Activated naive CD4-positive, alpha-beta T cell treated with anti-CD3 and anti-CD28 coated beads, Interleukin-2, amount 50 U/mL, for 24 hours (primary cell): Measurements from ENCODE around the gene CTSE.
A peak's percentile ranks its signal among the peaks of the same experiment; 100 is the strongest.

Experiments
- H3K27ac Mint-ChIP-seq: one replicate; pipeline ENCODE4 v1.8.0; 2021; ENCODE audit warnings: mild to moderate bottlenecking, mixed read lengths
- H3K27me3 Mint-ChIP-seq: one replicate; pipeline ENCODE4 v1.8.0; 2021; ENCODE audit warnings: mixed read lengths
- H3K36me3 Mint-ChIP-seq: one replicate; pipeline ENCODE4 v1.8.0; 2021; ENCODE audit warnings: mixed read lengths
- H3K4me1 Mint-ChIP-seq: one replicate; pipeline ENCODE4 v1.8.0; 2021; ENCODE audit warnings: mixed read lengths
- H3K4me3 Mint-ChIP-seq: one replicate; pipeline ENCODE4 v1.8.0; 2021; ENCODE audit warnings: mild to moderate bottlenecking, mixed read lengths
- H3K9me3 Mint-ChIP-seq: one replicate; pipeline ENCODE4 v1.8.0; 2021; ENCODE audit warnings: mixed read lengths

CTSE gene

DNA sequence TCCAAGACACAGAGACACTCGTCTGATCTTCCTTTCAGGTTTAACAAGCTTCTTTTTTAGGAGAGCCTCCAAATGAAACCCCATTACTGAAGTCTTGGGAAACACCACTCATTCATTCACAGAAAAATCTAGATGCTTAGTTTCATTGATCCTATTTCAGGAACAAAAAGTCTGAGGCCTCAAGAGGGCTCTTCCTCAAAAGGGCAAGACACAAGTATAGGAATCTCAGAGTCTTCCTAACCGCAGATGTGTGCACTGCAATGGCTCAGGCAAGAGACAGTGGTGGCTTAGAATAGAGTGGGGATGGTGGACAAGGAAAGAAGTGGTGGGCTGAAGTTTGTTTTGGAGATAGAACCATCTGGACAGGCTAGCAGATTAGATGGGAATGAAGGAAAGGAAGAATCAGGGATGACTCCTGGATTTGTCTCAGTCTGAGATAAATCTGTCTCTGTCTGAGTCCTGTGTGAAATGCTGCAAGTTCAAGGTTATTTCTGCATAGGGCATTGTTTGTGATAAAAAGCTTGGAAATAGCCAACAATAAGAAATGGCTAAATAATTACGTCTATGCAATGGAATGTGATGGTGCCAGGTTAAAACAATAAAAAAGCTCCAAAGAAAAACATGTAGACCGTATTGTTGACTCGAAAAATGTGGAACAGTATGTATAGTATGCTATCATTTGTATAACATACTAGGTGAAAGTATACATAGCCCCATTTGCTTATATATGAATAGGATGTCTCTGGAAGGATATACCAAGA lies 8.9 kb upstream of the CTSE start:
- Mint-ChIP-seq H3K36me3 (no peaks in the 10 kb centered on the region), H3K27me3 (peaks cover 4% of the 10 kb centered on the region)

DNA sequence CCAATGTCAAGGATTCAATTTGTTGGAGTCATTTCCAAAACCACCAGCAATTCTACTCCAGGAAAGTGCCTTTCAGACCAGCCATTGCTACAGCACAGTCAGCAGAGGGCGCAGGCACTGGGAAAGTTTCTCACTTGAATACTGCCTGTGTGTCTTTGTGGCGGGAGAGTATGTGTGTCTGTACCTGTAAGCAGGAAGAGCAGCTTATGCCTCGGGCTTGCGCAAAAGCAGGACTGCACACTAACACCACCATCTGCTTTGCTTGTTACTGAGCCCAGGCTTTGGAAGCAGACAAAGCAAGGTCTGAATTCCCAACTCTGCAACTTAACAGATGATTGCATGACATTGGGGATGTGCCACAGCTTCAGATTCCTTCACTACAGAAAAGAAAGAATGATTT lies 7.0 kb upstream of the CTSE start:
- Mint-ChIP-seq H3K4me3 (no peak overlapping the region), H3K4me1 (peaks cover 6% of the 10 kb centered on the region), H3K27ac (no peak overlapping the region), H3K36me3 (no peaks in the 10 kb centered on the region), H3K9me3 (no peaks in the 10 kb centered on the region), H3K27me3 (peaks cover 4% of the 10 kb centered on the region)

More for the DNA sequence above, 8.9 kb upstream of the CTSE start:
- Mint-ChIP-seq H3K9me3 (no peaks in the 10 kb centered on the region), H3K4me3 (no peak overlapping the region), H3K27ac (no peak overlapping the region), H3K4me1 (peaks cover 6% of the 10 kb centered on the region)

DNA sequence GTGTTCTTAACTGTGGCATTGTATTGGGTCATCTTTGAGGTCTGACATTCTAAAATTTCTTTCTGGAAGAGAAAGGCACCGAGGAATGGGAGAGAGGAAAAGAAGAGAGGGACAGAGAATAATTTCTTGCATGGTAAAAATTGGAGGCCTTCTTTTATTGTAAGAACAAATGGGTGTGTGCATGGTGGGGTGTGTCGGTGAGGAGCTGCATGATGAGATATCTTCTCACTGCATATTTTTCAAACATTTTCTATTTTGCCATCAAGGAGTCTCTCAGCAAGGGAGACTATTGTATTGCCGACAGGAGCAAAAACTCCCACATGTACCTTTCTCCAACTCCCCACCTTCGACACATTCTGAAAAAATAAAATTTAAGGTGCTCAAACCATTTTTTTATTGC lies 6.5 kb upstream of the CTSE start:
- Mint-ChIP-seq H3K36me3 (no peaks in the 10 kb centered on the region), H3K27ac (no peak overlapping the region), H3K4me1 (peaks cover 5% of the 10 kb centered on the region), H3K27me3 (peaks cover 4% of the 10 kb centered on the region), H3K4me3 (no peak overlapping the region), H3K9me3 (no peaks in the 10 kb centered on the region)

DNA sequence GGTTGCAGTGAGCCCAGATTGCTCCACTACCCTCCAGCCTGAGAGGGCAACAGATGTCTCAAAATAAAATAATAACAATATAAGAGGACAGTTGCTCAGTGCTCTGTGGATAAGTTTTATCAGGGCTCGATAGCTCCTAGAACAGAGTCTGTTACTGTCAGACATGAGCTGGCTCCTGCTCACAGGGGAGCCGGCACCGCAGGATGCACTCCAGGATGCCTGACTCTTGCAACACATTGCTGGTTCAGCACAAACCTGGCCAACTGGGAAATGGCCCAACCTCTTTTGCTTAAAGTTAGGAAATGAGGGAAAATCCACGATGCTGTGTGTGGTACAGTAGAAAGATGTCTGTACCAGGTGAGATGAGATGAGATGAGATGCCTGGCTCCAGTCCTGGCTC lies 5.8 kb upstream of the CTSE start:
- no peaks in the 10 kb centered on the region for H3K36me3 Mint-ChIP-seq
- no peak overlapping the region for H3K27ac Mint-ChIP-seq
- H3K9me3 Mint-ChIP-seq: no peaks in the 10 kb centered on the region
- H3K4me1 Mint-ChIP-seq: no peaks in the 10 kb centered on the region
- H3K4me3 Mint-ChIP-seq: no peak overlapping the region
- H3K27me3 Mint-ChIP-seq: peaks cover 4% of the 10 kb centered on the region

DNA sequence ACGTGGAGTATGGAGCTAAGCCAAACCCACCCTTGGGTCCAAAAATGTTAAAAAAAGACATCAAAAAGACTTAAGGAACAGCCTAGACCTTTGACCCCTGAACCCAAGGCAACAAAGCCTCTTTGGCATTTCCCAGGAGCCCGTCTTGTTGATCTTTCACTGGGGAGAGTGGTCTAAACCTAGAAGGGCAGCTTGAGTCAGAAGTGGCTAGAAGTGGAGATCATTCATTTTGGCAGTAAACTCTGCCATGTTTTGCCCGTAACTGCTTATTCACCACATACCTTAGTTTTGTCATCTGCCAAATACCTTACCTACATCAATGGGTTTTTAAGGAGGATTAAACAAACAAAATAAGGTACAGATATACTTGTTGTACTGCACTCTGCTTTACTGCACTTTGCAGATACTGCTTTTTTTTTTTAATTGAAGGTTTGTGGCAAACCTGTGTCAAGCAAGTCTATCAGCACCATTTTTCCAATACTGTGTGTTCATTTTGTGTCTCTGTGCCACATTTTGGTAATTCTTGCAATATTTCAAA lies 1.7 kb upstream of the CTSE start:
- Mint-ChIP-seq H3K4me1 (no peaks in the 10 kb centered on the region), H3K36me3 (no peaks in the 10 kb centered on the region), H3K27me3 (peaks cover 2% of the 10 kb centered on the region), H3K27ac (no peak overlapping the region), H3K4me3 (no peak overlapping the region), H3K9me3 (no peaks in the 10 kb centered on the region)

DNA sequence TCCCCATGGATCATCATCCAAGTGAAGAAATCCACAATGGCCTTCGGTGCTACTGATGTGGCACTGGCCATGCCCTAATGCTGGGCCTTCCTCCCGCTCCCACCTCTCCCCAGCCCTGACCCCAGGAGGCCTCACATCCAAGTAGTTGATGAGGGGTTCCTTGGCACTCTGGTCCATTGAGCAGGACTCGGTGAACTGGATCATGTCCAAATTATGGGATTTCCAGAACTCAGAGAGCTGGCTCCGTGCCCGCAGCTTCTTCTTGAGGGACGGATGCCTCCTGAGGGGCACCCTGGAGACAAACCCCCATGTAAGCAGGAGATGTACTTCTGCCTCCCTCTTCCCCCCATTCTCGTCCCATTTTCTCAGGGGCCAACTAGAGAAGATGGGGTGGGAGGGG lies 929 bp downstream of the CTSE start:
- no peaks in the 10 kb centered on the region for H3K36me3 Mint-ChIP-seq
- H3K27ac Mint-ChIP-seq: no peak overlapping the region
- no peaks in the 10 kb centered on the region for H3K4me1 Mint-ChIP-seq

DNA sequence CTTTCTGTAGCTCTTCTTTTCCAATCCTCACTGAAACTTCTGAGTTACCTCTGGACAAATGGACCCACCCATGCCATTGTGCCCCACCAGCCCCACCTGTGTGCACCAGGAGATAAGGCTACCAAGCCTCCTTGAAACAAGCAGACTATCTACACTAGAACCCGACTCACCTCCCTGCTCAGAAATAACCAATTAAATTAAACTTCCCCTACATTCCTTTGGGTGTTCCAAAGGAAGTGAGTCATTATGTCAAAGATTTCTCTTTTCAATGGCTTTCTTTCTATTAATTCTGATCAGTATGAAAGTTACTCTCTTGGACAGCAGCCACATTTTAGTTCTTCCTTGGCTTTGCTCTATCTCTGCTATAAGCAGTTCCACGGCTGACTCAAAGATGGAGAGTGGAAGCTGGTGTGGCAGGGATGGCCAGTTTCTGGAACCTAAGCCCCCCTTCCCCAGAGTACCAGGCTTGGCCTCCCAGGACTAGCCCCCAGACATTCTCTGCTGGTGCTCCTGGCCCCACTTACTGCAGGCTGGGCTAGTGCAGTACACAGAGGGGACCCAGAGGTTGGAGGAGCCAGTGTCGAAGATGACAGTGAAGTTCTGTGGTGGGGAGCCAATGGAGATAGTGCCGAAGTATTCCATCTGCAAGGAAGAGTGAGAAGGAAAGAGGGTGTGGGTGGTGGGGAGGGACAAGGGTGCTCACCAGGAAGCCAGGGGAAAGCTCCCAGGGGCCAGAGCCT lies 1.9 kb downstream of the CTSE start:
- no peaks in the 10 kb centered on the region for H3K4me1 Mint-ChIP-seq
- H3K9me3 Mint-ChIP-seq: no peaks in the 10 kb centered on the region
- no peaks in the 10 kb centered on the region for H3K27me3 Mint-ChIP-seq
- no peak overlapping the region for H3K4me3 Mint-ChIP-seq
- no peak overlapping the region for H3K27ac Mint-ChIP-seq
- no peaks in the 10 kb centered on the region for H3K36me3 Mint-ChIP-seq

More for the DNA sequence above, 929 bp downstream of the CTSE start:
- Mint-ChIP-seq H3K27me3 (no peaks in the 10 kb centered on the region), H3K9me3 (no peaks in the 10 kb centered on the region), H3K4me3 (no peak overlapping the region)

DNA sequence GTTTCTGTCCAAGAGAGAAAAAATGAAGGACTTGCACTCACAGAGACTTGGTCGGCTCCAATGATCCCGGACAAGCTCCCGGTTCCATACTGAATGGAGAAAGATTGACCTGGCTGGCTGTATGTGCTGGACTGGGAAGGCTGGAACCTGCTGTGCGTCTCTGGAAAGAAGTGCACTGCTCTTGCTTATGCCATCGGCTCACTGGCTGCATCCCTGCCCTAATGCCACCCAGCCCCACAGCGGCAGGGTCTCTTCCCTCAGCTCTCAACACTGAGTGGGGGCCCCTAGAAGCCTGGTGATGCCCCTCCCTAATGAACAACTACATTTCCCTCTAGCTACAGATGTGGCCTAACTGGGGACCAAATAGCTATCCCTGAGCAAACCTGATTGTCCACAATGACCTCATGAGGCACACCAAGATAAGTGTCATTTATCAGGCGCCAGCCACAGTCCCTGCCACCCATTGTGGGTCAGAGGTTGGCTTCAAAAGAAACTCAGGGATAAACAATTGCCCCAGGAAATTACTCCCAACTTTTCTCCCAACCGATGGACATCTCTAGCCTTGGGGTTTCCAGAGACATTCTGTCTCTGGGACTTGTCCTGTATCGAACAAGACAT lies 2.6 kb downstream of the CTSE start:
- H3K4me1 Mint-ChIP-seq: no peaks in the 10 kb centered on the region
- H3K27ac Mint-ChIP-seq: no peak overlapping the region
- no peak overlapping the region for H3K4me3 Mint-ChIP-seq
- no peaks in the 10 kb centered on the region for H3K27me3 Mint-ChIP-seq
- no peaks in the 10 kb centered on the region for H3K9me3 Mint-ChIP-seq
- H3K36me3 Mint-ChIP-seq: no peaks in the 10 kb centered on the region

DNA sequence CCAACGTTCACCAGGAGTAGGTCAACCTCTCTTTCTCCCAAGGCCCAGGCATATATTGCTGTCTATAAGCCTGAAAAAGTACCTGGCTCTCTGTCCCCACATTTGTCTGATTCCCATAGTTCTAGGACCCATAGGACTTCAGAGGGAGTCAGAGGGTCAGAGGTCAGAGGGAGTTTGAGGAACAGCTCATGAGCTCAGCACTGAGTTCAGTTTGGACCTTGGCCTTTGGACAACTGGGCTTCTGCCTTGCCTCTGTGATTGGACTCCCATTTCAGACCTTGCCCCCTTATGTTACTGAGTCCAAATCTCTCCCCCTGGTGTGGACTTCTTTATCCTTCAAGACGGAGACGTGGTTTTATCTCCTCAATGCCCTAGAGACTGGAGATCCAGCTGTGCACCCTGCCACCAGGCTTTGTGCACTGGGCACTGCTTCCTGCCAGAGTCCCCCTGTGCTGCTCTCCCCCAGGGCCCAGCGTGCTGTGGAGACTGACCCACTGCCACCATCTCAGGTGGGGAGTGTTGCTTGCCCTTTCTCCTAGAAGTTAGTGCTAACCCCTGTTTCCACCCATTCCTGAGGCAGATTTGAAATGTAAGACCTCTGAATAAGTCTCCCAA lies 3.2 kb downstream of the CTSE start:
- Mint-ChIP-seq H3K9me3 (no peaks in the 10 kb centered on the region), H3K4me1 (no peaks in the 10 kb centered on the region), H3K4me3 (no peak overlapping the region), H3K36me3 (no peaks in the 10 kb centered on the region), H3K27me3 (no peaks in the 10 kb centered on the region), H3K27ac (no peak overlapping the region)

DNA sequence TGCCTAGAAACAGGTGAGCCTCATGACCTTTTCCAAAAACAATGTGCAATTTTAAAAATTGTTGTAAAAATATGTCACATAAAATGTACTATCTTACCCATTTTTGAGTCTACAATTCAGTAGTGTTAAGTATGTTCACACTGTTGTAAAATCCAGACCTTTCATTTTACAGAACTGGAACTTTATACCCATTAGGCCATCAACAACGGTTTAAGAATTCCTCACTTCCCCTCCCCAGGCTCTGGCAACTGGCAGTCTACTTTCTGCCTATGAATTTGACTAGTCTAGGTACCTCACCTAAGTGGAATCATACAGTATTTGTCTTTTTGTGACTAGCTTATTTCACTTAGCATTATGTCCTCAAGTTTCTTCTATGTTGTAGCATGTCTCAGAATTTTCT lies 8.6 kb downstream of the CTSE start:
- no peak overlapping the region for H3K27ac Mint-ChIP-seq
- no peaks in the 10 kb centered on the region for H3K27me3 Mint-ChIP-seq
- no peak overlapping the region for H3K4me3 Mint-ChIP-seq
- no peaks in the 10 kb centered on the region for H3K9me3 Mint-ChIP-seq
- H3K4me1 Mint-ChIP-seq: peaks cover 23% of the 10 kb centered on the region
- H3K36me3 Mint-ChIP-seq: no peaks in the 10 kb centered on the region

DNA sequence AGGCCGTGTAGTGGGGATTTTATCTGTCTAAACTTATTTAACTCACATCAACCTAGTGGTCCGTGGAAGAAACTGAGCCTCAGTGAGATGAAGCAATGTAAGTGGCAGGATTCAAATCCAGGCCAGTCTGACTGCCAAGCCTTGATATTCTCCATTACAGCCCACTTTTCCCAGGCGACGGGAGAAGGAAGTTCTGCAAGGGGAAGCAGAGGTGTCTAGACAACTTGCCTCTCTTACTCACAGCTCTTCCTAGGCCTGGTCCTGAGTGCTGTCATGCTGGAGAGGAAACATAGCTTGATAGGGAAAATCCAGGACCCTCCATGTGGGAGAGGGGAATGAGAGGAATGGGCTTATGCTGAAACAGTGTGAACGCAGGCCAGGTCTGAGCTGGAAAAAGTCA lies 9.1 kb downstream of the CTSE start:
- no peaks in the 10 kb centered on the region for H3K9me3 Mint-ChIP-seq
- H3K27me3 Mint-ChIP-seq: no peaks in the 10 kb centered on the region
- no peak overlapping the region for H3K27ac Mint-ChIP-seq
- no peaks in the 10 kb centered on the region for H3K36me3 Mint-ChIP-seq
- H3K4me1 Mint-ChIP-seq: peaks cover 23% of the 10 kb centered on the region
- no peak overlapping the region for H3K4me3 Mint-ChIP-seq

DNA sequence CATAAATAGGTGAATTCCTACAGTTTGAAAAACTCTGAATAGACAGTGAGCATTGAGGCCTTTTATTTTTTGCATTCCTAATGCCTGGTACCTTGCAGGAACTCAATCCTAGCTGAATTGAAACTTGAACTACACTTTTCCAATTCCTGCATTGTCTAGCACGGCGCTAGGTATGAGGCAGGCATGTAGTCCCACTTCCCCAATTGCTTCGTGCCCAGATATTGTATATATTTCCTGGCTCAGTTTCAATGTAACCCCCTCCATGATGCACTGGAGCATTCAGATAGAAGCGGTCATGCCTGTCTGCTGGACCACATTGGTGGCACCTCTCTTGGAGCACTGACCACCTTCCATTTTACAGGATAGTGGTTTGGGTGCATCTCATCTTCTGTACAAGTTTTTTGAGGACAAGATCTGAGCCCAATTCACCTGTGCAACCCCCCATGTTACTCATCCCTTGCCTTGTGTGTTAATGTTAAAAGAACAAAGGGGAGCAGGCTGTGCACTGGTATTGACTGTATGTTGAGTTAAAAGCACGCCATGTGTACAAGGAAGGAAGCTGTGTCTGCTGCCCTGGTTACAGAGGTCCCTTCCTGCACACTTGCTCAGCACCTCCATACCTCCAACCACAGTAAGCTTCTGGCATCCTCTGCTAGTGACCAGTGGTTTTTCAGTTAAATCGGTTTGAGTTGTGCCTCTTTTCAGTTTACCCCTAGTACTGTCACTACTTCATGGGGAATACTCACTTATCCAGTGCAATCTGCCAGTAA lies 10.5 kb downstream of the CTSE start:
- no peaks in the 10 kb centered on the region for H3K27me3 Mint-ChIP-seq
- H3K36me3 Mint-ChIP-seq: no peaks in the 10 kb centered on the region
- H3K27ac Mint-ChIP-seq: no peak overlapping the region
- no peak overlapping the region for H3K4me3 Mint-ChIP-seq
- H3K9me3 Mint-ChIP-seq: no peaks in the 10 kb centered on the region
- H3K4me1 Mint-ChIP-seq: peaks cover 23% of the 10 kb centered on the region

DNA sequence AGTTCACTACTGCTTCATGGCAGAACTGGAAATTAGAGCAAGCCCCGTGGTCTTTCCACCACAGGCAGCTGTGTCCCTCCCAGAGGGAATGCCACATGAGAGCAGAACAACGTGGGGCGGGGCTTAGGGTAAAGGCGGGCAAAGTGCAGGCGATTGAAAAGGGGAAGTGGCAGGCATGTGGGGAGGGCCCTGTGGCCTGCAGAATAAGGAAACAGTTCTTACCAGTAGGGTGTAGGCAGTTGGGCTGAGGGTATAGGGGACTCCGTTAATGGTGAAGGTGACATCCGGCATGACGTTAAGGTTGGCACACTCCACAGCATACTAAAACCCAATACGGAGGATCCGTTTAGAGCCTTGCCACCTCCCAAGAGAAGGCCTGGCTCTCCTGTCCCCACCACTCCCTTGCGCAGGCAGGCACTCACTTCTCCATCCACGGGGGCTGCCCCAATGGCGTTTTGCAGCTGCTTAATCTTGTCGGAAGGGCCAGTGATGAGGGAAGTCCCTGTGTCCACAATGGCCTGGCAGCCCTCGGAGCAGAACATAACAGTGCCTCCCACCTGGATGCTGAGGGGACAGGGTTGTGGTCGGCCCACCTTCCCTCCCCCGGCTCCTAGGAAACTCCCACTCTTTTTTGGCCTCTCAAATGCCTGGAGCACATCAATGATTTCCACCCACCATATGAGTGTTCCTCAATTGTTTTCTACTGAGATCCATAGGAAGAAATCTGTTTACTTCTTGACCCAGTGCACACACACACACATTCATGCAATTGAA lies 11.4 kb downstream of the CTSE start:
- Mint-ChIP-seq H3K27ac (no peak overlapping the region), H3K4me3 (peak overlapping the region; percentile 15), H3K36me3 (no peaks in the 10 kb centered on the region), H3K4me1 (peaks cover 23% of the 10 kb centered on the region), H3K27me3 (no peaks in the 10 kb centered on the region), H3K9me3 (no peaks in the 10 kb centered on the region)

DNA sequence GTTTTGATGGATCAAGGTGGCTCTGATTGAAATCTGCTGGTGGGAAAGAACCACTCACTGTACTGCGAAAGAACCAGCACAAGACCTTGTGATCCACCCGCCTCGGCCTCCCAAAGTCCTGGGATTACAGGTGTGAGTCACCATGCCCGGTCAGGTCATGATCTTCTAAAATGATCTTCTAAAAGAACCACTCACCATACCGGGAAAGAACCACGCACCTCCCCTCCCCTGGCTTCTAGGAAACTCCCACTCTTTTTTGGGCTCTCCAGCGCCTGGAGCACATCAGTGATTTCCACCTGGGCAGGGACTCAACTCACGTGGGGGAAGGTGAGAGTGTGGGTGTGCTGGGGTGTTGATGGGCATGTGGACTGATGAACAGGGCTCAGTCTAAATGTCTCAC lies 12.6 kb downstream of the CTSE start:
- H3K36me3 Mint-ChIP-seq: no peaks in the 10 kb centered on the region
- H3K9me3 Mint-ChIP-seq: no peaks in the 10 kb centered on the region
- no peak overlapping the region for H3K4me3 Mint-ChIP-seq
- peaks cover 2% of the 10 kb centered on the region for H3K27me3 Mint-ChIP-seq
- peaks cover 23% of the 10 kb centered on the region for H3K4me1 Mint-ChIP-seq
- no peak overlapping the region for H3K27ac Mint-ChIP-seq
